Sigmoid colon (tissue), 3 donors: ENCODE data around the gene ROPN1.

Source experiments
- POLR2A ChIP-seq, 2 donors: fragments of 450-650 bp; IDR thresholded peaks; one replicate each; pipeline ENCODE4 v1.6.1; 2016; ENCODE audit warnings: antibody characterized with exemption in 2 of 2, mild to moderate bottlenecking in 2 of 2, moderate library complexity in 2 of 2
- TF ChIP-seq, protein P1 (sequence below), 4 experiments: fragments of 450-650 bp in 3 of 4; fragments of 200-600 bp in 1 of 4; IDR thresholded peaks; one replicate each; pipeline ENCODE4 v1.5.1; 2016 to 2019; ENCODE audit warnings: antibody characterized with exemption in 4 of 4, mild to moderate bottlenecking in 3 of 4, moderate library complexity in 2 of 4

DNA sequence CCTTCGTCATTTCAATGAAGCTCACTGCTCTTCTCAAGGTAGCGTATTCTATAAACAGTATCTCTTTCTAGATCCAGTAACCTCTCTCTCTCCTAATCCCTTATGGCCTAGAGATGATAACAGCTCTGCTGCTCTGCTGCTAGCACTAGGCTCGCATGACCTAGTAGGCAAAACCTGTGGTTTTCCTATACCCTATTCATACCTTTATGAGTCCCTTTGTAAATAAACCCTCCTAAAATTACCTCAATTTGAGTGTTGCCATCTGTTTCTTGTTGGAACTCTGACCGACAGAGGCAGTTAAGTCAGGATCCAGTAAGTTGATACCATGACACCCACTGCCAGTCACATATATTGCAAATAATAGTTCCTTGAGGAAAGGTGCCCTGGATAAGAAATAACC lies 38.2 kb downstream of the ROPN1 start:
- TF ChIP-seq, protein P1, sequence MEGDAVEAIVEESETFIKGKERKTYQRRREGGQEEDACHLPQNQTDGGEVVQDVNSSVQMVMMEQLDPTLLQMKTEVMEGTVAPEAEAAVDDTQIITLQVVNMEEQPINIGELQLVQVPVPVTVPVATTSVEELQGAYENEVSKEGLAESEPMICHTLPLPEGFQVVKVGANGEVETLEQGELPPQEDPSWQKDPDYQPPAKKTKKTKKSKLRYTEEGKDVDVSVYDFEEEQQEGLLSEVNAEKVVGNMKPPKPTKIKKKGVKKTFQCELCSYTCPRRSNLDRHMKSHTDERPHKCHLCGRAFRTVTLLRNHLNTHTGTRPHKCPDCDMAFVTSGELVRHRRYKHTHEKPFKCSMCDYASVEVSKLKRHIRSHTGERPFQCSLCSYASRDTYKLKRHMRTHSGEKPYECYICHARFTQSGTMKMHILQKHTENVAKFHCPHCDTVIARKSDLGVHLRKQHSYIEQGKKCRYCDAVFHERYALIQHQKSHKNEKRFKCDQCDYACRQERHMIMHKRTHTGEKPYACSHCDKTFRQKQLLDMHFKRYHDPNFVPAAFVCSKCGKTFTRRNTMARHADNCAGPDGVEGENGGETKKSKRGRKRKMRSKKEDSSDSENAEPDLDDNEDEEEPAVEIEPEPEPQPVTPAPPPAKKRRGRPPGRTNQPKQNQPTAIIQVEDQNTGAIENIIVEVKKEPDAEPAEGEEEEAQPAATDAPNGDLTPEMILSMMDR (IDR thresholded peaks at IDR 0.05) = no peak
- TF ChIP-seq POLR2A (IDR thresholded peaks at IDR 0.05) = no peak
